ENCODE results near the gene CACNA1B. TPM values are rescaled to one million over a fixed set of nuclear protein-coding genes. Genes with fewer than 3 reads are reported as not detected.

The CACNA1B gene
- total RNA-seq, 1 experiment from 2014 or later: 7.8 TPM

- no peak overlapping the region for H3K4me2 ChIP-seq (ENCODE audit: insufficient read depth, insufficient read length, low read length)
- no peak overlapping the region for H4K91ac ChIP-seq (ENCODE audit: insufficient read length, low read depth, low read length)
- no peak overlapping the region for H2BK5ac ChIP-seq (ENCODE audit: insufficient read length, low read length)
- H4K20me1 ChIP-seq (ENCODE audit: control insufficient read depth, insufficient read depth, insufficient read length): no peaks in the 10 kb centered on the region
- H2BK12ac ChIP-seq (ENCODE audit: insufficient read length, low read depth, low read length): no peak overlapping the region
- H2AK5ac ChIP-seq (ENCODE audit: insufficient read length, low read length): no peak overlapping the region
- Mint-ChIP-seq H3K27me3 (ENCODE audit: low read depth) (peaks cover 1% of the 10 kb centered on the region; the same call in 1 of the 2 replicates), H3K4me3 (peak overlapping the region in 1 of 2 experiments; percentile 2; a peak in 1 of 5 replicates), H3K27ac (peak overlapping the region; percentile 40 to 59 (median 47); a peak in 3 of 7 replicates), H3K4me1 (peaks cover 45 to 49% of the 10 kb centered on the region in 2 experiments), H3K9me3 (no peaks in the 10 kb centered on the region), H3K36me3 (ENCODE audit: insufficient read depth in 1 of 3, low read depth in 3 of 3) (peaks cover 0 to 6% (median 0%) of the 10 kb centered on the region in 3 experiments; a peak in 3 of 7 replicates)
- TF ChIP-seq CTCF (conservative IDR thresholded peaks at IDR 0.05): peak; percentile 18; the same call in 1 of the 3 replicates
- H2BK120ac ChIP-seq (ENCODE audit: low read depth, low read length, poor library complexity, severe bottlenecking): no peak overlapping the region
- H3K9ac ChIP-seq (ENCODE audit: extremely low read depth, insufficient read length, low read length): no peak overlapping the region
- H3K4me1 ChIP-seq (ENCODE audit: insufficient read depth, low read length): peaks cover 3% of the 10 kb centered on the region; the same call in 1 of the 2 replicates
- no peak overlapping the region for H4K5ac ChIP-seq (ENCODE audit: insufficient read length, low read depth, low read length)
- peaks cover 3% of the 10 kb centered on the region for H3K23me2 ChIP-seq (ENCODE audit: insufficient read length, low read depth, low read length, poor library complexity, severe bottlenecking)
- H3K79me2 ChIP-seq (ENCODE audit: insufficient read depth, low read length): no peaks in the 10 kb centered on the region
- H3K9me3 ChIP-seq (ENCODE audit: control insufficient read depth, low read depth, low read length): peaks cover 4% of the 10 kb centered on the region
- H3K23ac ChIP-seq (ENCODE audit: insufficient read length, low read depth, low read length): no peak overlapping the region
- H3K56ac ChIP-seq (ENCODE audit: insufficient read length, low read depth, low read length): no peak overlapping the region
- H2BK20ac ChIP-seq (ENCODE audit: low read depth, low read length, poor library complexity, severe bottlenecking): no peak overlapping the region
- no peak overlapping the region for H3T11ph ChIP-seq (ENCODE audit: low read length)
- no peak overlapping the region for H3K18ac ChIP-seq (ENCODE audit: insufficient read length, low read depth, low read length)
- WGBS (ENCODE audit: extremely low coverage, insufficient read length, low lambda C conversion rate): no CpG with 5 or more reads among the region's 18 CpGs
- H3K79me1 ChIP-seq (ENCODE audit: insufficient read depth, low read depth, low read length, poor library complexity, severe bottlenecking): no peaks in the 10 kb centered on the region
- no peak overlapping the region for H4K8ac ChIP-seq (replicated peaks; ENCODE audit: insufficient read length, low read depth, low read length)
- H3K27me3 ChIP-seq (ENCODE audit: insufficient read depth, low read length): no peaks in the 10 kb centered on the region
- H3K14ac ChIP-seq (ENCODE audit: insufficient read depth, low read length): peak overlapping the region; percentile 12; the same call in 1 of the 2 replicates
- H2AFZ ChIP-seq (ENCODE audit: low read length): no peak overlapping the region
- no peak overlapping the region for H2BK15ac ChIP-seq (ENCODE audit: low read depth, low read length)
- no peak overlapping the region for H3K27ac ChIP-seq (ENCODE audit: insufficient read length, low read depth, low read length)
- DNase-seq: peak; percentile 42
- no peak overlapping the region for H3K4ac ChIP-seq (ENCODE audit: low read depth, low read length)
Observed at GRCh38 chr9:138069731-138070456, 192.3 kb downstream of the CACNA1B start.
